ENCODE measurements around the gene FHOD3. TPM values are rescaled to one million over a fixed set of nuclear protein-coding genes. Genes with fewer than 3 reads are reported as not detected.

Gene FHOD3
- total and polyA plus RNA-seq, 2 of the 8 experiments (the other 6 are each of a cell fraction or from before 2014, with no cell fraction given): 9.7 to 10.5 TPM

GRCh38 chr18:36636237-36636817, 338.8 kb downstream of the FHOD3 start (continued):
- no peak for TF ChIP-seq CHD7 (IDR thresholded peaks at IDR 0.05; ENCODE audit: insufficient replicate concordance, low read length)
- no peak for TF ChIP-seq SIRT6 (IDR thresholded peaks at IDR 0.05; ENCODE audit: low read length)
- no peak for TF ChIP-seq RBBP5 (IDR thresholded peaks at IDR 0.05; ENCODE audit: borderline replicate concordance, low read depth, low read length)
- TF ChIP-seq SUZ12 (IDR thresholded peaks at IDR 0.05; ENCODE audit: low read length): no peak
- TF ChIP-seq CHD2 (IDR thresholded peaks at IDR 0.05; ENCODE audit: low read length): no peak
- no peak for TF ChIP-seq KDM4A (IDR thresholded peaks at IDR 0.05; ENCODE audit: low read depth, low read length, severe bottlenecking)
- TF ChIP-seq TCF12 (IDR thresholded peaks at IDR 0.05; ENCODE audit: low read depth, low read length): no peak
- TF ChIP-seq SAP30 (IDR thresholded peaks at IDR 0.05; ENCODE audit: insufficient read depth, insufficient replicate concordance, low read length): no peak
- no peak for TF ChIP-seq ASH2L (IDR thresholded peaks at IDR 0.05; ENCODE audit: low read length)
